HG03442 (cell line): ENCODE measurements around the gene ADGRD1.

Experiments used
- ATAC-seq: cut with Tn5 transposase; IDR thresholded peaks from one replicate; pipeline ENCODE4 v1.9.1; 2021; ENCODE audit warnings: mild to moderate bottlenecking, moderate library complexity; ENCODE audit not compliant: unreplicated experiment

Gene ADGRD1

DNA sequence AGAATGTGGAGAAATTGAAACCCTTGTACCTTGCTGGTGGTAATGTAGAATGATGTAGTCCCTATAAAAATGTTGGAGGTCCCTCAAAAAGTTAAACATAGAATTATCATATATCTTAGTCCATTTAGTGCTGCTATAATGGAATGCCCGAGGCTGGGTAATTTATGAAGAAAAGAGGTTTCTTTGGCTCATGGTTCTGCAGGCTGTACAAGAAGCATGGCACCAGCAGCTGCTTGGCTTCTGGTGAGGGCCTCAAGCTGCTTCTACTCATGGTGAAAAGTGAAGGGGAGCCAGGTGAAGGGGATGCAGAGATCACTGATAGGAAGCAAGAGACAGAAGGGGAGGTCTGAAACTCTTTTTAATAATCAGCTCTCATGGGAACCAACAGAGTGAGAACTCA is 233.9 kb downstream of the ADGRD1 start:
- no peak for ATAC-seq

DNA sequence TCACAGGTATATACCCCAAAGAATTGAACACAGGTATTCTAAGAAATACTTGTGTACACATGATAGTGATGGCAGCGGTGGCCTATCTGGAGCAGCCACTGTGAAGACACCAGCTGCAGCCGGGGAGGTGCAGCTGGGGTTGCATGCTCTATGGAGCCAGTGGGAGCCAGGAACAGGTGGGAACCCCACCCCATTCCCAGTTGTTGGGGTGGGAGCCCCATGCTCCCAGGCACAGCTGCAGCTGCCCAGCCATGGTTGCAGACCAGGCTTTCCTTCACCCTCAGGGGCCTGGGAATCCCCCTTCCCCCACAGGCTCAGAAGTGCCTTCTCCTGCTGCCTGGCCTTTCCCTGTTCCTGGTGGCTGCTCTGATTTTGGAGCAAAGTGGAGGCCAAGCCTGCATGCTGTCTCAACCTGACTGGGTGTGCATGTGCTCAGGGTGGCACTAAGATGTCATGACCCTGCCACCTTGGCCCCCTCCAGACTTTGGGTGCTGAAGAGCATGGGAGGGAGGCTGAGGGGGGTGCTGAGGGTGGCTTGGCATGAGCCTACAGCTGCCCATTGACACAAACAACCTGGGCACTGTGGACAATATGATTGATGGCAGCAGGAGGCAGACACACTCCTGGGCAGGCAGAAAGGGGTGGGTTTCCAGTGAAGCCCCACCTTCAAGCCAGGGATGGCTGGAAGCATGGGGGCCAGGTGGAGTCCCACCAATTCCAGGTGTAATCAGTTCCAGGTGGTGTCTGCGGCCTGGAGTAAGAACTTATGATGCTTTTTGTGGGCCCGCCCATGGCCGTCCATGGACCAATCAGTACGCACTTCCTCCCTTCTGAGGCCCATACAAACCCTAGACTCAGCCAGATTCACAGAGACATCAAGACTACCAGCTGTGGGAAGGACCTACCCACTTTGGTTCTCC is 234.7 kb downstream of the ADGRD1 start:
- ATAC-seq: no peak

- ATAC-seq: no peak
Observed at GRCh38 chr12:131189781-131190180, 236.1 kb downstream of the ADGRD1 start.

GRCh38 chr12:131190965-131191364 is 237.3 kb downstream of the ADGRD1 start:
- no peak for ATAC-seq
